ENCODE results near the gene FLT3LG.

GRCh38 chr19:49438261-49438660 lies 35.8 kb upstream of the FLT3LG start:
- no peak for TF ChIP-seq CTCF (IDR thresholded peaks at IDR 0.05)
- TF ChIP-seq POLR2AphosphoS5 (IDR thresholded peaks at IDR 0.05; ENCODE audit: low read depth, low read length): no peak
- TF ChIP-seq REST (IDR thresholded peaks at IDR 0.05; ENCODE audit: insufficient read depth in 1 of 2, low read depth in 2 of 2, low read length in 1 of 2): no peak
- TF ChIP-seq TCF7L2 (IDR thresholded peaks at IDR 0.05; ENCODE audit: low read depth, low read length): no peak
